ENCODE data around the gene FBXL17. TPM values are rescaled to one million over a fixed set of nuclear protein-coding genes. Genes with fewer than 3 reads are reported as not detected.

FBXL17 gene
- total RNA-seq, 1 experiment from 2014 or later, result 3.5 TPM

- TF ChIP-seq IRF2 (CRISPR knock-in tag; IDR thresholded peaks at IDR 0.05; ENCODE audit: borderline replicate concordance, low read depth) (no peak), ZNF671 (CRISPR knock-in tag; IDR thresholded peaks at IDR 0.05) (no peak)
These were observed 28.8 kb downstream of the FBXL17 start (continued) for GRCh38 chr5:108353087-108353486.

DNA sequence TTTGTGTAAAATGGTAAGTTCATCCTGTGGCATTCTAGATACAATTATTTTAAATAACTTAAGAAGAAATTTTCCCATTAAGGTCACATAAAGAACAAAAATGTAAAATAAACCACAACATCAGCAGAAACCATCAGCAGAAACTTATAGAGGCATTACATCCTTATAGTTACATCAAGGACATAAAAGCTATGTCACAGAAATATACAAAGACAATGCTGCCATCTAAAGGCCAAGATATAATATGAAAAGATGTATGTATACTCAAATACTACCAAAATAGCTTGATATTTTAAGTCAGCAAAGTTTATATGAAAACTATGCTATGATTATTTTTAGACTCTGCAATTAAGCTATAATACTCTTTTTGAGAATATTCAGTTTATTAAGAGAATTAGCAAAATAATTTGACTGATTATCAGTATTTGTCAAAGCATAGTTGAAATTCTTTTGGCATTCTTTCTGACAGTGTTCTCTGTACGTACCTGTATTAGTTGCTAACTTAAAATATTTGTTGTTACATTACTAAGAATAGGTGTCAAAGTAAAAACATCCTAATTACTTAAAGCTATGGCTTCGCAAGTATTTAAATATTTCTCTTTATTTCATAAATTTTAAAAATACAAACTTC is 36.2 kb downstream of the FBXL17 start:
- ChIA-PET POLR2A (interaction anchor here (0.6 kb wide), 1 partner anchor 86 kb away, joined by 3 read pairs; no protein-coding TSS in a partner anchor), CTCF (interaction anchor here (0.6 to 1.6 kb wide), 13 partner anchors 9 to 1722 kb away, joined by 3 to 20 read pairs (median 3); partner anchors contain the start of gene FBXL17)
- TF ChIP-seq, protein P1, sequence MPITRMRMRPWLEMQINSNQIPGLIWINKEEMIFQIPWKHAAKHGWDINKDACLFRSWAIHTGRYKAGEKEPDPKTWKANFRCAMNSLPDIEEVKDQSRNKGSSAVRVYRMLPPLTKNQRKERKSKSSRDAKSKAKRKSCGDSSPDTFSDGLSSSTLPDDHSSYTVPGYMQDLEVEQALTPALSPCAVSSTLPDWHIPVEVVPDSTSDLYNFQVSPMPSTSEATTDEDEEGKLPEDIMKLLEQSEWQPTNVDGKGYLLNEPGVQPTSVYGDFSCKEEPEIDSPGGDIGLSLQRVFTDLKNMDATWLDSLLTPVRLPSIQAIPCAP (CRISPR knock-in tag; IDR thresholded peaks at IDR 0.05), result no peak
- TF ChIP-seq SMAD3 (CRISPR knock-in tag; IDR thresholded peaks at IDR 0.05; ENCODE audit: borderline replicate concordance), result no peak
- no peak for TF ChIP-seq NFATC4 (CRISPR knock-in tag; IDR thresholded peaks at IDR 0.05)
- TF ChIP-seq KAT7 (CRISPR knock-in tag; IDR thresholded peaks at IDR 0.05; ENCODE audit: borderline replicate concordance), result no peak
- TF ChIP-seq HMGXB4 (CRISPR knock-in tag; IDR thresholded peaks at IDR 0.05), result no peak
- no peak for TF ChIP-seq MAX (CRISPR knock-in tag; IDR thresholded peaks at IDR 0.05)
- TF ChIP-seq NR3C1 (CRISPR knock-in tag; conservative IDR thresholded peaks at IDR 0.05; ENCODE audit: low read depth), result no peak
- no peak for TF ChIP-seq CREM (CRISPR knock-in tag; IDR thresholded peaks at IDR 0.05)
- no peak for TF ChIP-seq PRRX2 (CRISPR knock-in tag; IDR thresholded peaks at IDR 0.05)
- no peak for TF ChIP-seq ZNF281 (CRISPR knock-in tag; IDR thresholded peaks at IDR 0.05)
- no peak for TF ChIP-seq ARID4B (CRISPR knock-in tag; IDR thresholded peaks at IDR 0.05; ENCODE audit: borderline replicate concordance)
- TF ChIP-seq ZNF532 (CRISPR knock-in tag; IDR thresholded peaks at IDR 0.05; ENCODE audit: borderline replicate concordance), result no peak
- no peak for TF ChIP-seq ZNF671 (CRISPR knock-in tag; IDR thresholded peaks at IDR 0.05)
- TF ChIP-seq JUN (CRISPR knock-in tag; IDR thresholded peaks at IDR 0.05), result no peak
- no peak for TF ChIP-seq ATF1 (CRISPR knock-in tag; IDR thresholded peaks at IDR 0.05)
- TF ChIP-seq EMX1 (CRISPR knock-in tag; IDR thresholded peaks at IDR 0.05), result no peak
- TF ChIP-seq TEAD4 (CRISPR knock-in tag; IDR thresholded peaks at IDR 0.05), result no peak
- no peak for TF ChIP-seq MXD4 (CRISPR knock-in tag; IDR thresholded peaks at IDR 0.05; ENCODE audit: borderline replicate concordance)
- DNase-seq (ENCODE audit: low spot score) (no peak), ATAC-seq (no peak)
- Mint-ChIP-seq H3K4me3 (no peak overlapping the region), H3K4me1 (no peaks in the 10 kb centered on the region), H3K9me3 (no peaks in the 10 kb centered on the region), H3K27ac (no peak overlapping the region), H3K36me3 (no peaks in the 10 kb centered on the region), H3K27me3 (ENCODE audit: low read depth) (no peaks in the 10 kb centered on the region)

Measured in WTC11 (cell line).